ENCODE measurements around the gene IFIT1.

GRCh38 chr10:89348481-89348880 lies 43.9 kb upstream of the IFIT1 start:
- TF ChIP-seq POLR2AphosphoS5 (IDR thresholded peaks at IDR 0.05), result no peak
- TF ChIP-seq CTCF (IDR thresholded peaks at IDR 0.05; ENCODE audit: poor library complexity, severe bottlenecking), result no peak
- TF ChIP-seq EP300 (conservative IDR thresholded peaks at IDR 0.05; ENCODE audit: poor library complexity, severe bottlenecking), result no peak
- no peak for TF ChIP-seq REST (IDR thresholded peaks at IDR 0.05; ENCODE audit: borderline replicate concordance)

Measured in neural cell (in vitro differentiated cells).